HG02970 (cell line): ENCODE results near the gene KLRF2.

Experiments
- ATAC-seq: cut with Tn5 transposase; IDR thresholded peaks from one replicate; pipeline ENCODE4 v1.9.1; 2021; ENCODE audit warnings: mild to moderate bottlenecking, moderate library complexity, moderate number of reproducible peaks; ENCODE audit not compliant: unreplicated experiment, low FRiP score

KLRF2 gene

DNA sequence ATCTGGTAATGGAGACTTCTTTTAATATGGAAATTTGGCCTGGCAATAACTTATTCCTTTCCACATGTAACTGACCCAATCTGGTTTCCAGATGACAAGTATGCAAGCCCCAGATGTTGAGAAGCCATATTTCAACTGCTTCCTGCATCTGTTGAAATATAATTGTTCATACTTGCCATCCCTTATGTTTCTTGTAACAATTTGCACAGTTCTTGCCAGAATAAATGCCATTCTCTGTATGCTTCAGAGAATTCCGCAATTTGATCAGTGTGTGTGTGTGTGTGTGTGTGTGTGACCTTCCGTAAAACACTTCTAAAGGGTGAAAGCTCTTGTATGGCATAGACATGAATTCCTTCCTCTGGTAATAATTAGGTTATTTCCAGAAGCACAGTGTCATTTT is 52.7 kb downstream of the KLRF2 start:
- ATAC-seq = no peak

DNA sequence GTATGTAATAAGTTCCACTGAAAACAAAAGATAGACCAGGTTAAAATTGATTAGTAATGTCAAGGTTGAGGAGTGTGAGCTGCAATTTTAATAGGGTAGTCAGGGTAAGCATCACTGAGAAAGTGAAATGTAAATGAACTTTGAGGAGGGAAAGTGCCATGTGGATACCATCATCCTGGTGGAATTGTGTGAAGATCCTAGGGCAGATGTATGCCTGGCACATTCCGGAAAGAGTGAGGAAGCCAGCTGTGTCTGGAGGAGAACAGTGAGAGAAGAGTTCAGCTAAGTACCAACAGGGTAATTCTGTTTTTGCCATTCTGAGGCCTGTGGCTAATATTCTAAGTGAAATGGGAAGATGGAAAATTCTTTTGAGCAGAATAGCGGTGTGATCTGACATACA is 53.7 kb downstream of the KLRF2 start:
- no peak for ATAC-seq

DNA sequence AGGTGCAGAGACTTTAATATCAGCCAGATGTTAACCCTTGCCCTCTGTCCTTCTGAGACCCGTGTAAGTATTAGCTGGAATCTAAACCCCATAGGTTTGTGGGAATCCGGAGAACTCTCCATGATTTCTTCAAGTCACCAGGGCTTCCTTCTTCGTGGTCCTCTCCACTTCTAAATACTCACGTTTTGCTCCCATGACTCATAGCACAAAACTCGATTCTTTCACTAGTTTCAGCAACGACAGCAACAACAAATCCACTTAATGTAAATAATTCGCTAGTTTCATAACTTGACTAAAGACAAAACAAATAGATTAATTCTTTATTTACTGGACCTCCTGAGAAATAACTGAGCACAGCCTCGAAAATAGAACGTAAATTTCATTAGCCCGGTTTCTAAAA is 55.3 kb downstream of the KLRF2 start:
- ATAC-seq = no peak

DNA sequence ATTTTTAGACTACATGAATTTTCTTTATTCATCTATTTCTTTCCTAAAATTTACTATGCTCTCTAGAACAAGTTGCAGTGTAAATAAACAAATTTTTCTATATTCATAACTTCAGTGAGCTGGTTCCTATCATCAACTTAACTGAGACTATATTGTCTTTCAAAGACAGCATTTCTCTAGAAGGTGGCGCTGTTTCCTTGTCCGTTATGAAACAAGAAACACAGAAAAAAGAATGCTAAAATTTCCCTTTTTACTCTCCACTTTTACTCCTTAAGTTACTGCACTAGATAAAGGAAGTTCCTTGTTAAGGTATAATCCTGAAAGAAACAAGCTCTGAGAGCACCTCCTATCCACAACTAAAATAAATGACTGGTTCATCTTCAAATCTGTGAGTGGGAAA is 59.1 kb downstream of the KLRF2 start:
- ATAC-seq = no peak

DNA sequence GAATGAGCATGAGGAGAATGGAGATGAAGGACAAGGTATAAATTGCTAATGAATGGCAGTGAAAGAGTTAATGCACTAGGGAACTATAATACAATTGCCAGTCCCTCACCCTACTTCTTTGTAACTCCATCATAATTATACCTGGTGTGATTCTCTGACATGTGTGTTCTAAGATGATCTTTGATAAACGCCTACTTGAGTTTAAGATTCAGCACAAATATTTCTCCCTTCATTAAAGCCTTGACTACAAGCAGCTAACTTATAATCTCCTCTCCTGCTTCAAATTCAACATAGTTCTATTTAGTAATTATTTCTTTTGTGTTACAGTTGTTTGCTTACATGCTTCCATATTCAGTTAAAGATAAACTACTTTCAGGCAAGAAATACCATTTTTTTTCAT is 60.5 kb downstream of the KLRF2 start:
- no peak for ATAC-seq

DNA sequence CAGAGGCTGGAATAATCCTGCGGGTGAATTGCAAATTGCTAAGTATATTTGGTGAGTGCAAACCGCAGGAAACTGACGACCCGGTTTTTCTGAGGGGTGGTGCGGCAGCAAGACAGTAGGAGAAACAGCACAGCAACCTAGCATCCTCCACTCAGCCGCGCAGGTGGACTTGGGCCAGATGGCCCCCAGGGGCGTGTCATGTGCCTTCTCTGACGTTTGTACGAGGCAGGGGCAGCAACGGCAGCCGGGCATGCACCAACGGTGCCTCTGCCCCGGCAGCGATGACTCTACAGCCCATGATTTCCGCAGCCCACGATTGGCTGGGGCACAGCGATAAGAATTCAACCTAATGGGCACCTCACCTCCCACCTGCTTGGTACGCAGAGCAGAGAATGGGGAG is 62.0 kb downstream of the KLRF2 start:
- ATAC-seq = no peak

DNA sequence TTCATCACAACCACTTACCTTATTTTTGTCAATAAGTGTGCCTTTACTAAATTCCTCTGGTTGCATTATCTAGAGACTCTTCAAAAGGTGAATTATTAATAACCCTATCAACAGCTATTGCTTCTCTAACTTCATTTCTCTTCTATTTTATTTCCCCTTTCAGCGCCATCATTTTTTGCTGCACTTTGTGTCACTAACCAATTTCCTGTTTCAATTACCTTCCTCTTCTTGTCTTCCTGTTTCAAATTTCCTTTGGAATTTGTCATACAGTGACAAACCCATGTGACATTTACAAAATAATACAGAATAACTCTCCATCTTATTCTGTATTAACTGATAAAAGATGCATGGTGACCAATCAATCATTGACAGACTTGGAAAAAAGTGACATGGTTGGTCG is 63.1 kb downstream of the KLRF2 start:
- no peak for ATAC-seq
